HG03103 (cell line): ENCODE measurements around the gene PDPR.
"Not testable (repeated sequence)": the region's sequence is repeated elsewhere in the genome, so short reads cannot be mapped to it uniquely, and the experiment has no call there.

Source experiments
- ATAC-seq: cut with Tn5 transposase; IDR thresholded peaks from one replicate; pipeline ENCODE4 v1.9.1; 2021; ENCODE audit warnings: low read depth; ENCODE audit not compliant: unreplicated experiment

Gene PDPR

GRCh38 chr16:70159355-70160348, 45.5 kb downstream of the PDPR start:
- ATAC-seq: no peak

GRCh38 chr16:70160388-70160787, 46.3 kb downstream of the PDPR start:
- no peak for ATAC-seq

- no peak for ATAC-seq
Observed at GRCh38 chr16:70160821-70161220, 46.7 kb downstream of the PDPR start.

GRCh38 chr16:70161350-70161749, 47.2 kb downstream of the PDPR start:
- ATAC-seq: no peak

GRCh38 chr16:70162041-70162451, 47.9 kb downstream of the PDPR start:
- no peak for ATAC-seq

GRCh38 chr16:70163596-70163995, 49.5 kb downstream of the PDPR start:
- no peak for ATAC-seq

- not testable (repeated sequence) for ATAC-seq
Observed at GRCh38 chr16:70166688-70167087, 52.6 kb downstream of the PDPR start.

- ATAC-seq: not testable (repeated sequence)
Observed at GRCh38 chr16:70173212-70173837, 59.2 kb downstream of the PDPR start, which contains the start of gene CLEC18C. Gene CLEC18C, plus strand, starts transcription at chr16:70173787. Its CDS starts 492 bp downstream, at chr16:70174279.

GRCh38 chr16:70173916-70174315, 59.8 kb downstream of the PDPR start:
- not testable (repeated sequence) for ATAC-seq

- not testable (repeated sequence) for ATAC-seq
Observed at GRCh38 chr16:70174387-70174932, 60.3 kb downstream of the PDPR start.

- not testable (repeated sequence) for ATAC-seq
Observed at GRCh38 chr16:70187858-70188607, 73.9 kb downstream of the PDPR start.

- ATAC-seq: not testable (repeated sequence)
Observed at GRCh38 chr16:70188608-70188915, 74.4 kb downstream of the PDPR start.

GRCh38 chr16:70190574-70190973, 76.4 kb downstream of the PDPR start:
- not testable (repeated sequence) for ATAC-seq

- not testable (repeated sequence) for ATAC-seq
Observed at GRCh38 chr16:70196683-70197300, 82.7 kb downstream of the PDPR start.

- ATAC-seq: not testable (repeated sequence)
Observed at GRCh38 chr16:70197611-70198010, 83.5 kb downstream of the PDPR start.

- not testable (repeated sequence) for ATAC-seq
Observed at GRCh38 chr16:70198230-70198629, 84.1 kb downstream of the PDPR start.

- ATAC-seq: not testable (repeated sequence)
Observed at GRCh38 chr16:70198666-70199065, 84.5 kb downstream of the PDPR start.

GRCh38 chr16:70199170-70199569, 85.0 kb downstream of the PDPR start:
- not testable (repeated sequence) for ATAC-seq

- not testable (repeated sequence) for ATAC-seq
Observed at GRCh38 chr16:70200063-70200462, 85.9 kb downstream of the PDPR start.

GRCh38 chr16:70203508-70203907, 89.4 kb downstream of the PDPR start:
- ATAC-seq: not testable (repeated sequence)
